Effector memory CD8-positive, alpha-beta T cell (primary cell): Measurements from ENCODE around the gene PRF1.
A peak's percentile ranks its signal among the peaks of the same experiment; 100 is the strongest.
"Not testable (repeated sequence)": the region's sequence is repeated elsewhere in the genome, so short reads cannot be mapped to it uniquely, and the experiment has no call there.

Experiments
- ATAC-seq: fragments of 150-1000 bp; cut with Tn5 transposase; replicated peaks from 2 replicates; pipeline ENCODE4 v1.10.0; 2021; ENCODE audit warnings: mild to moderate bottlenecking, moderate library complexity
- DNase-seq, 3 experiments: peaks; one replicate each; pipeline ENCODE4 v3.0.0; 2021
- H3K27ac Mint-ChIP-seq, 2 donors: one replicate each; pipeline ENCODE4 v1.8.0; 2022; ENCODE audit warnings: mild to moderate bottlenecking in 2 of 2, mixed read lengths in 2 of 2, moderate library complexity in 2 of 2
- H3K27me3 Mint-ChIP-seq, 2 donors: one replicate each; pipeline ENCODE4 v1.8.0; 2022; ENCODE audit warnings: mixed read lengths in 2 of 2
- H3K36me3 Mint-ChIP-seq: one replicate; pipeline ENCODE4 v1.8.0; 2022; ENCODE audit warnings: mild to moderate bottlenecking, moderate library complexity, mixed read lengths; ENCODE audit not compliant: insufficient read depth
- H3K4me1 Mint-ChIP-seq, 2 donors: one replicate each; pipeline ENCODE4 v1.8.0; 2022; ENCODE audit warnings: low read depth in 2 of 2, mixed read lengths in 2 of 2
- H3K4me3 Mint-ChIP-seq, 2 donors: one replicate each; pipeline ENCODE4 v1.8.0; 2022; ENCODE audit warnings: mild to moderate bottlenecking in 2 of 2, mixed read lengths in 2 of 2, moderate library complexity in 2 of 2
- H3K9me3 Mint-ChIP-seq, 2 donors: one replicate each; pipeline ENCODE4 v1.8.0; 2022; ENCODE audit warnings: mixed read lengths in 2 of 2

The PRF1 gene

GRCh38 chr10:70586348-70586930 is 16.1 kb downstream of the PRF1 start:
- Mint-ChIP-seq H3K27ac (peak overlapping the region in 1 of 2 donors; percentile 29), H3K36me3 (peaks cover 20% of the 10 kb centered on the region), H3K4me1 (peaks cover 22 to 38% of the 10 kb centered on the region in 2 donors), H3K9me3 (no peaks in the 10 kb centered on the region), H3K4me3 (no peak overlapping the region), H3K27me3 (no peaks in the 10 kb centered on the region)
- ATAC-seq, result no peak
- no peak for DNase-seq

- peak overlapping the region in 1 of 2 donors; percentile 29 for H3K27ac Mint-ChIP-seq
- DNase-seq (no peak), ATAC-seq (no peak)
- no peaks in the 10 kb centered on the region for H3K9me3 Mint-ChIP-seq
- H3K4me1 Mint-ChIP-seq, result peaks cover 16 to 33% of the 10 kb centered on the region in 2 donors
- H3K4me3 Mint-ChIP-seq, result no peak overlapping the region
- no peaks in the 10 kb centered on the region for H3K27me3 Mint-ChIP-seq
- peaks cover 15% of the 10 kb centered on the region for H3K36me3 Mint-ChIP-seq
These were observed 16.9 kb downstream of the PRF1 start for GRCh38 chr10:70585578-70586169.

GRCh38 chr10:70584909-70585544 is 17.5 kb downstream of the PRF1 start:
- H3K36me3 Mint-ChIP-seq, result peaks cover 17% of the 10 kb centered on the region
- H3K4me3 Mint-ChIP-seq, result no peak overlapping the region
- no peak for ATAC-seq
- no peak for DNase-seq
- no peaks in the 10 kb centered on the region for H3K9me3 Mint-ChIP-seq
- peaks cover 14 to 32% of the 10 kb centered on the region in 2 donors for H3K4me1 Mint-ChIP-seq
- no peaks in the 10 kb centered on the region for H3K27me3 Mint-ChIP-seq
- peak overlapping the region in 1 of 2 donors; percentile 29 for H3K27ac Mint-ChIP-seq

GRCh38 chr10:70584366-70584765 is 18.2 kb downstream of the PRF1 start:
- H3K4me3 Mint-ChIP-seq, result no peak overlapping the region
- H3K27ac Mint-ChIP-seq, result no peak overlapping the region
- H3K27me3 Mint-ChIP-seq, result no peaks in the 10 kb centered on the region
- H3K9me3 Mint-ChIP-seq, result peaks cover 0 to 5% of the 10 kb centered on the region in 2 donors
- peaks cover 15 to 33% of the 10 kb centered on the region in 2 donors for H3K4me1 Mint-ChIP-seq
- no peak for ATAC-seq
- DNase-seq, result no peak
- peaks cover 22% of the 10 kb centered on the region for H3K36me3 Mint-ChIP-seq

DNA sequence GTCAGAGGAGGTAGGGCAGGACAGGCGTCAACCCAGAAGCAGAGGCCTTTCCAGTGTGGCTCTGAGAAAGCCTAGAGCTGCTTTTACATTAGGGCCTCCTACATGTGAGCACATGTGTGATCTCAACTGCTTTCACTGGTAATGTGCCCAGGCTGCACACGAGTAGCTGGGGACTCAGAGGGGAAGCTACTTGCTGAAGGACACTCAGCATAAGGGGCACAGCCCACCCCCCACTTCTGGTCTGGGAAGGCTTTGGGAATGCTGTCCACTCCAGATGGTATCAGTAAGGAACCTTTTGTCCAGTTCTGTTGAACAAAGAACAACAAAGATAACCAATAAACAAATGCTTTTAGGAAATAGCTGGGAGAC is 18.9 kb downstream of the PRF1 start:
- no peak overlapping the region for H3K27ac Mint-ChIP-seq
- peaks cover 0 to 6% of the 10 kb centered on the region in 2 donors for H3K9me3 Mint-ChIP-seq
- DNase-seq (no peak), ATAC-seq (no peak)
- H3K36me3 Mint-ChIP-seq, result peaks cover 23% of the 10 kb centered on the region
- H3K4me3 Mint-ChIP-seq, result no peak overlapping the region
- peaks cover 18 to 33% of the 10 kb centered on the region in 2 donors for H3K4me1 Mint-ChIP-seq
- no peaks in the 10 kb centered on the region for H3K27me3 Mint-ChIP-seq

DNA sequence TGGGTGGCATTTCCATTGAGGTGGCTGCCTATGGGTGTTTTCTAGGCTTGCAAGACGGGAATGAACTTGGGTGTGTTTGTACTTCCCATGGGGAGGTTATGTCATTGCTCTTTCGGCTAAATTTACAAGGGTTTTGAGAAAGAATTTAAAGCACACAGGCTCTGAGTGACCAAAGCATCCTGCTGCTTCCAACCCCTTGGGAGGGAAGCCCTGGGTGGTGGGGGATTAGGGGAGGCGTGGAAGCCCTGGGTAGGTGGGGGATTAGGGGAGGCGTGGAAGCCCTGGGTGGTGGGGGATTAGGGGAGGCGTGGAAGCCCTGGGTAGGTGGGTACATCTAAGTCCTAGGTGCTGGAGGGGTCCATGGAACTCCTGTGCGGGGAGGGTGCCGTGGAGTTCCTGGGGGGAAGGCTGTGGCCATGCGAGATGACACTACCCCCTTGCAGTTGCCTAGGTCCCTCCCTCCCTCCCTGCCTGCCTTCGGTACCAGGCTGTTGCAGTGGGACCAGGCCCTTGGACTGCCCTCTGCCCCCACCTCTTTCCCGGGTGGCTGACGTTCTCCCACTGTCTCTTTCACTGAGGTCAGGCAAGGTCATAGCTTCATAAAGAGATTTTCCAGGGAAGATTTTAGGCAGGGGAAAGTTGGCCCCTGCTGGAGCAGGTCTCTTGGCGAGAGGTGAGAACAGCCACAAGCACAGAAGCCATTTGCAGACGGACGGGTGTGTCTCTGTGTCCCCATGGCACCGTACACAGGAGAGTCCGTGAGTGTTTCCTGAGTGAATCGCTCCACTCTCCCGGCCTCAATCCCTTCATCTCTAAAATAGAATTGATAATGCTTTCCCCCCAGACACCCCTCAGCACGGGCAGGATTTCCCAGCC is 19.5 kb downstream of the PRF1 start:
- Mint-ChIP-seq H3K9me3 (peaks cover 0 to 6% of the 10 kb centered on the region in 2 donors), H3K27ac (no peak overlapping the region), H3K36me3 (peaks cover 21% of the 10 kb centered on the region), H3K27me3 (no peaks in the 10 kb centered on the region), H3K4me3 (no peak overlapping the region), H3K4me1 (peaks cover 21 to 33% of the 10 kb centered on the region in 2 donors)
- DNase-seq (no peak), ATAC-seq (no peak)

- Mint-ChIP-seq H3K4me1 (peaks cover 37 to 44% of the 10 kb centered on the region in 2 donors), H3K4me3 (peak overlapping the region in 1 of 2 donors; percentile 42), H3K36me3 (peaks cover 27% of the 10 kb centered on the region)
- ATAC-seq, DNase-seq, H3K27ac Mint-ChIP-seq, H3K27me3 Mint-ChIP-seq, H3K9me3 Mint-ChIP-seq: not testable (repeated sequence)
These were observed 21.4 kb downstream of the PRF1 start for GRCh38 chr10:70581176-70581575.

GRCh38 chr10:70579234-70580002 is 23.1 kb downstream of the PRF1 start:
- H3K27me3 Mint-ChIP-seq, result no peaks in the 10 kb centered on the region
- H3K4me3 Mint-ChIP-seq, result peak overlapping the region; percentile 70 to 84
- H3K36me3 Mint-ChIP-seq, result peaks cover 29% of the 10 kb centered on the region
- H3K9me3 Mint-ChIP-seq, result peaks cover 0 to 6% of the 10 kb centered on the region in 2 donors
- peak overlapping the region; percentile 81 to 90 for H3K27ac Mint-ChIP-seq
- peak; percentile 33 for ATAC-seq
- peaks cover 46 to 53% of the 10 kb centered on the region in 2 donors for H3K4me1 Mint-ChIP-seq
- DNase-seq, result no peak

GRCh38 chr10:70578371-70578947 is 24.1 kb downstream of the PRF1 start:
- peaks cover 24% of the 10 kb centered on the region for H3K36me3 Mint-ChIP-seq
- H3K27me3 Mint-ChIP-seq, result no peaks in the 10 kb centered on the region
- peaks cover 0 to 6% of the 10 kb centered on the region in 2 donors for H3K9me3 Mint-ChIP-seq
- DNase-seq (peak; percentile 47 to 58 (median 57)), ATAC-seq (peak; percentile 79)
- peak overlapping the region; percentile 70 to 84 for H3K4me3 Mint-ChIP-seq
- H3K27ac Mint-ChIP-seq, result peak overlapping the region; percentile 81 to 90
- peaks cover 50 to 53% of the 10 kb centered on the region in 2 donors for H3K4me1 Mint-ChIP-seq

DNA sequence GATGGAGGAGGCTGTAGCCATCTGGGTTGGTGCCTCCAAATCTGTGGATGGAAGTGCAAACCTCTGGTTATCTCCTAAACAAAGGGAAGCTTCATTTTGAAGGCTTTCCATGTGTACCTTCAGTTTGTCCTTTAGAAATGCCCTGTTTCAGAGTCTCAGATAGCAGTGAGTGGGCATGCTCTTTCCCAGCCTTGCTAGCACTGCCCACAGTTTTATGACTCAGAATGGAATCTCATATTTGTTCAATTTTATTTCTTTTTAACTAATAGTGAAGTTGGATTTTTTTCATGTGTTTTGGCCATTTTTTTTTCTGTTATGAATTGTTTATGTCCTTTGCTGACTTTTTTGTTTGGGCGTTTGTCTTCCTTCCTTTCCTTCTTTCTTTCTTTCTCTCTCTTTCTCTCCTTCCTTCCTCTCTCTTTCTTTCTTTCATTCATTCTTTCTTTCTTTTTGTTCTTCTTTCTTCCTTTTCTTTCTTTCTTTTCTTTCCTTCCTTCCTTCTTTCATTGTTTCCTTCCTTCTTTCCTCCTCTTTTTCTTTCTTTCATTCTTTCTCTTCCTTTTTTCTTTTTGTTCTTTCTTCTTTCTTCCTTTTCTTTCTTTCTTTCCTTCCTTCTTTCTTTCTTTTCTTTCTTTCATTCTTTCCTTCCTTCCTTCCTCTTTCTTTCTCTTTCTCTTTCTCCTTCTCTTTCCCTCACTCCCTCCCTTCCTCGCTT is 25.6 kb downstream of the PRF1 start:
- H3K27me3 Mint-ChIP-seq, result no peaks in the 10 kb centered on the region
- DNase-seq (no peak), ATAC-seq (no peak)
- peaks cover 24% of the 10 kb centered on the region for H3K36me3 Mint-ChIP-seq
- peaks cover 0 to 6% of the 10 kb centered on the region in 2 donors for H3K9me3 Mint-ChIP-seq
- peaks cover 57 to 63% of the 10 kb centered on the region in 2 donors for H3K4me1 Mint-ChIP-seq
- peak overlapping the region; percentile 70 to 84 for H3K4me3 Mint-ChIP-seq
- peak overlapping the region; percentile 81 to 90 for H3K27ac Mint-ChIP-seq

GRCh38 chr10:70575874-70576802 is 26.4 kb downstream of the PRF1 start:
- peak overlapping the region; percentile 70 to 84 for H3K4me3 Mint-ChIP-seq

More at GRCh38 chr10:70575874-70576802, 26.4 kb downstream of the PRF1 start:
- Mint-ChIP-seq H3K27ac (peak overlapping the region; percentile 81 to 90), H3K36me3 (peaks cover 27% of the 10 kb centered on the region), H3K4me1 (peaks cover 62 to 63% of the 10 kb centered on the region in 2 donors), H3K27me3 (no peaks in the 10 kb centered on the region), H3K9me3 (peaks cover 0 to 6% of the 10 kb centered on the region in 2 donors)
- ATAC-seq (peak; percentile 54), DNase-seq (peak; percentile 48 to 50 (median 49))
